Glomerular visceral epithelial cell (primary cell): ENCODE data around the gene RFTN1.

Source experiments
- DNase-seq: peaks from one replicate; pipeline ENCODE4 v3.0.0-alpha.2; 2016; ENCODE audit errors: extremely low spot score

The RFTN1 gene

GRCh38 chr3:16466822-16467221 is 46.7 kb downstream of the RFTN1 start:
- no peak for DNase-seq

GRCh38 chr3:16464511-16465148 is 48.9 kb downstream of the RFTN1 start:
- DNase-seq: no peak

- DNase-seq: no peak
Observed at GRCh38 chr3:16463914-16464313, 49.6 kb downstream of the RFTN1 start.

- no peak for DNase-seq
Observed at GRCh38 chr3:16463119-16463518, 50.4 kb downstream of the RFTN1 start.

- DNase-seq: no peak
Observed at GRCh38 chr3:16462679-16463078, 50.8 kb downstream of the RFTN1 start.

GRCh38 chr3:16461463-16462245 is 51.8 kb downstream of the RFTN1 start:
- DNase-seq: no peak

GRCh38 chr3:16460886-16461285 is 52.6 kb downstream of the RFTN1 start:
- no peak for DNase-seq

GRCh38 chr3:16460273-16460672 is 53.2 kb downstream of the RFTN1 start:
- no peak for DNase-seq

- peak; percentile 52 for DNase-seq
Observed at GRCh38 chr3:16456784-16457415, 56.6 kb downstream of the RFTN1 start.

GRCh38 chr3:16455966-16456365 is 57.5 kb downstream of the RFTN1 start:
- DNase-seq: no peak

GRCh38 chr3:16455001-16455400 is 58.5 kb downstream of the RFTN1 start:
- DNase-seq: no peak

- peak; percentile 53 for DNase-seq
Observed at GRCh38 chr3:16452261-16452660, 61.2 kb downstream of the RFTN1 start.

- no peak for DNase-seq
Observed at GRCh38 chr3:16449369-16449768, 64.1 kb downstream of the RFTN1 start.

GRCh38 chr3:16448639-16449070 is 64.8 kb downstream of the RFTN1 start:
- DNase-seq: peak; percentile 77

- no peak for DNase-seq
Observed at GRCh38 chr3:16447135-16447534, 66.4 kb downstream of the RFTN1 start.

- no peak for DNase-seq
Observed at GRCh38 chr3:16444344-16444743, 69.2 kb downstream of the RFTN1 start.

- no peak for DNase-seq
Observed at GRCh38 chr3:16442730-16443129, 70.8 kb downstream of the RFTN1 start.

GRCh38 chr3:16441371-16441875 is 72.1 kb downstream of the RFTN1 start:
- DNase-seq: no peak

- no peak for DNase-seq
Observed at GRCh38 chr3:16439848-16440708, 73.4 kb downstream of the RFTN1 start.

- DNase-seq: no peak
Observed at GRCh38 chr3:16439163-16439847, 74.2 kb downstream of the RFTN1 start.

- DNase-seq: no peak
Observed at GRCh38 chr3:16437640-16438039, 75.9 kb downstream of the RFTN1 start.
